A673 (cell line): ENCODE results near the gene BMPR1A. TPM values are rescaled to one million over a fixed set of nuclear protein-coding genes. Genes with fewer than 3 reads are reported as not detected.

Experiments
- BruUV-seq: library from RNA; stranded (reverse); fragments of 400-500 nt; replicated peaks from 2 replicates; lab custom pipeline; 2021; lab: Mats Ljungman, UMichigan
- CTCF ChIA-PET: fragments of 300-600 bp; sonication (Branson Sonifier 250); formaldehyde crosslinking; loops from one replicate; lab custom pipeline; 2022; ENCODE audit warnings: antibody characterized with exemption; lab: Charles Lee
- POLR2A ChIA-PET: fragments of 300-600 bp; sonication (Branson Sonifier 250); formaldehyde crosslinking; loops from one replicate; lab custom pipeline; 2022; ENCODE audit warnings: antibody characterized with exemption; ENCODE audit not compliant: low non-redundant PET; lab: Charles Lee
- DNase-seq: peaks from one replicate; pipeline ENCODE4 v3.0.0-alpha.2; 2015; ENCODE audit warnings: low spot score
- H3K27ac ChIP-seq: fragments of 200-600 bp; sonication (generic); 2 replicates; pipeline ENCODE4 v1.5.1; 2016; ENCODE audit warnings: mixed run types, low read depth, mild to moderate bottlenecking, mixed read lengths, antibody characterized with exemption, low read length; ENCODE audit not compliant: poor library complexity, severe bottlenecking
- H3K27me3 ChIP-seq: fragments of 200-600 bp; sonication (generic); replicated peaks from 2 replicates; pipeline ENCODE4 v1.6.1; 2017; ENCODE audit warnings: mixed run types, low read depth, mild to moderate bottlenecking, mixed read lengths, antibody characterized with exemption, low read length; ENCODE audit not compliant: insufficient read depth, poor library complexity
- H3K36me3 ChIP-seq: fragments of 200-600 bp; sonication (generic); 2 replicates; pipeline ENCODE4 v1.6.1; 2016; ENCODE audit warnings: mixed run types, mild to moderate bottlenecking, mixed read lengths, antibody characterized with exemption, low read length; ENCODE audit not compliant: insufficient read depth, poor library complexity, severe bottlenecking
- H3K4me1 ChIP-seq: fragments of 200-600 bp; sonication (generic); 2 replicates; pipeline ENCODE4 v1.6.1; 2017; ENCODE audit warnings: mixed run types, mild to moderate bottlenecking, mixed read lengths, antibody characterized with exemption, low read length; ENCODE audit not compliant: insufficient read depth, poor library complexity, severe bottlenecking
- H3K4me3 ChIP-seq: fragments of 200-600 bp; sonication (generic); 2 replicates; pipeline ENCODE4 v1.5.1; 2016; ENCODE audit warnings: low read depth, mixed run types, mild to moderate bottlenecking, mixed read lengths, low read length; ENCODE audit not compliant: poor library complexity, severe bottlenecking
- H3K9me3 ChIP-seq: fragments of 200-600 bp; sonication (generic); 2 replicates; pipeline ENCODE4 v1.6.1; 2016; ENCODE audit warnings: mixed run types, low read depth, mild to moderate bottlenecking, mixed read lengths, antibody characterized with exemption, low read length; ENCODE audit not compliant: poor library complexity, severe bottlenecking
- CTCF ChIP-seq: fragments of 300-800, 200-600 bp; sonication (generic); conservative IDR thresholded peaks from 2 replicates; pipeline ENCODE4 v1.5.1; 2017; ENCODE audit warnings: low read depth, mild to moderate bottlenecking, antibody characterized with exemption, low read length, moderate library complexity, mixed read lengths
- EZH2 ChIP-seq: fragments of 200-600 bp; sonication (generic); IDR thresholded peaks from 2 replicates; pipeline ENCODE4 v1.6.1; 2017; ENCODE audit warnings: borderline replicate concordance, low read depth, mild to moderate bottlenecking, mixed read lengths, antibody characterized with exemption, low read length; ENCODE audit not compliant: poor library complexity, severe bottlenecking
- intact Hi-C: fragments of 100-400 bp; cut with micrococcal nuclease; formaldehyde crosslinking; loops from one replicate; pipeline ENCODE4 v1.10.0; 2022; ENCODE audit not compliant: unreplicated experiment
- total RNA-seq: library from RNA; stranded (reverse); gene quantifications from 2 replicates; pipeline ENCODE4 v1.2.3, GENCODE V29; 2021

The BMPR1A gene
- total RNA-seq, 1 experiment from 2014 or later: 136 TPM

DNA sequence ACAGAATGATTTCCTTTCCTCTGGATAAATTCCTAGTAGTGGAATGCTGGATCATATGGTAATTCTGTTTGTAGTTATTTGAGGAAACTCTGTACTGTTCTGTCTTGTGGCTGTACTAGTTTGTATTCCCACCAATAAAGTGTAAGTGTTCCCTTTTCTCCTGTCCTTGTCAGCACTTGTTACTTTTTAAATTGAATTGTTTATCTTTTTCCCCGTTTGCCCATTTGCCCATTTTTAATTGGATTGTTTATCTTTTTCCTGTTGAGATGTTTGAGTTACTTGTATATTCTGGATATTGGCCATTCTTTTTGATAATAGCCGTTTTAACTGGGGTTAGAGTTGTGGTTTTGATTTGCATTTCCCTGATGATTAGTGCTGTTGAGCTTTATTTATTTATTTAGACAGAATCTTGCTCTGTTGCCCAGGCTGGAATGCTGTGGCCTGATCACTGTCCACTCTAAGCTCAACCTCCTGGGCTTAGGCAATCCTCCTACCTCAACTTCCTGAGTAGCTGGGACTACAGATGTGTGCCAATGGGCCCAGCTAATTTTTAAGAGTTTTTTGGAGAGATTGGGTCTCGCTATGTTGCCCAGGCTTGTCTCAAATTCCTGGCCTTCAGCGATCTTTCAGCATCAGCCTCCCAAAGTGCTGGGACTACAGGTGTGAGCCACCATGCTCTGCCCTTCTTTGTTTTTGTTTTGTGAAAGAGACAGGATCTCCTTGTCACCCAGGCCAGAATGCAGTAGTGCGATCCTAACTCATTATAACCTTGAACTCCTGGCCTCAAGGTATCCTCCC lies 23.0 kb downstream of the BMPR1A start:
- intact Hi-C loops: no loop called here
- no peak overlapping the region for H3K27ac ChIP-seq
- peaks cover 3% of the 10 kb centered on the region for H3K36me3 ChIP-seq
- ChIA-PET POLR2A (no interaction called here), CTCF (no interaction called here)
- no TSS peak for BruUV-seq
- H3K27me3 ChIP-seq: no peaks in the 10 kb centered on the region
- H3K4me1 ChIP-seq: peaks cover 15% of the 10 kb centered on the region
- no peak for TF ChIP-seq CTCF
- TF ChIP-seq EZH2: no peak
- peaks cover 17% of the 10 kb centered on the region for H3K9me3 ChIP-seq
- DNase-seq: no peak
- H3K4me3 ChIP-seq: no peak overlapping the region

DNA sequence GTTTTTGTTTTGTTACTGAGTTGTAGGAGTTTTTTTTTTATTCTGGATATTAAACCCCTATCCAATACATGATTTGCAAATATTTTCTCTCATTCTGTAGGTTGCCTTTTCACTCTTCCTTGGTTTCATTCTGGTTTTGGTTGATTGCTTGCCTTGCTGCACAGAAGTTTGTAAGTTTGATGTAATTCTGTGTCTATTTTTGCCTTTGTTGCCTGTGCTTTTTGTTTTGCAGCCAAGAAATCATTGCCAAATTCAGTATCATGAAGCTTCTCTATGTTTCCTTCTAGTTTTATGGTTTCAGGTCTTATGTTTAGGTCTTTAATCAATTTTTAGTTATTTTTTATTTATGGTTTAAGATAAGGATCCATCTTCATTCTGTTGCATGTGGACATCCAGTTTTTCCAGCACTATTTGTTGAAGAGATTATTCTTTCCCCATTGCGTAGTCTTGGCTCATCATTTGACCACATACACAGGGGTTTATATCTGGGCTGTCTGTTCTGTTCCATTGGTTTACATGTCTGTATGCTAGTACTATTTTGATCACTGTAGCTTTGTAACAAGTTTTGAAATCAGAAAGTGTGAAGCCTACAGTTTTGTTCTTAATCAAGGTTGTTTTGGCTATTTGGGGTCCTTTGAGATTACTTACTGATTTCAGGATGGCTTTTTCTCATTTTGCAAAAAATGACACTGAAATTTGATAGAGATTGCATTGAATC lies 26.4 kb downstream of the BMPR1A start:
- POLR2A ChIA-PET: no interaction called here
- TF ChIP-seq EZH2: no peak
- no peak for TF ChIP-seq CTCF
- DNase-seq: no peak
- CTCF ChIA-PET: no interaction called here
- Histone ChIP-seq H3K4me1 (peaks cover 21% of the 10 kb centered on the region), H3K4me3 (no peak overlapping the region), H3K36me3 (peaks cover 8% of the 10 kb centered on the region), H3K27me3 (no peaks in the 10 kb centered on the region), H3K27ac (no peak overlapping the region), H3K9me3 (peaks cover 18% of the 10 kb centered on the region)
- BruUV-seq: no TSS peak
- intact Hi-C loops: no loop called here

DNA sequence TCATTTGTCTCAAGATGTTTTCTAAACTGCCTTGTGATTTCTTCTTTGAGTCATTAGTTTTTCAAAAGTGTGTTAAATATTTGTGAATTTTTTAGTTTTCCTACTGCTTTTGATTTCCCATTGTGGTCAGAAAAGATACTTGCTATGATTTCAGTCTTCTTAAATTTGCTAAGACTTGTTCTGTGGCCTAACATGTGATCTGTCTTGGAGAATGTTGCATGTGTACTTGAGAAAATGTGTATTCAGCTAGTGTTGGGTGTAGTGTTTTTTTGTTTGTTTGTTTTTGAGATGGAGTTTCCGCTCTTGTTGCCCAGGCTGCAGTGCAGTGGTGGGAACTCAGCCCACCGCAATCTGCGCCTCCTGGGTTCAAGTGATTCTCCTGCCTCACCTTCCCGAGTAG lies 28.6 kb downstream of the BMPR1A start:
- TF ChIP-seq EZH2 (no peak), CTCF (no peak)
- DNase-seq: no peak
- Histone ChIP-seq H3K36me3 (peaks cover 8% of the 10 kb centered on the region), H3K27me3 (no peaks in the 10 kb centered on the region), H3K4me3 (no peak overlapping the region), H3K4me1 (peaks cover 21% of the 10 kb centered on the region), H3K27ac (peak overlapping the region; percentile 13), H3K9me3 (peaks cover 18% of the 10 kb centered on the region)
- BruUV-seq: no TSS peak
- intact Hi-C loops: no loop called here
- ChIA-PET CTCF (no interaction called here), POLR2A (no interaction called here)
